Panc1 (cell line): ENCODE data around the gene CRB2. TPM values are rescaled to one million over a fixed set of nuclear protein-coding genes. Genes with fewer than 3 reads are reported as not detected.

Experiments used
- ATAC-seq: fragments of 200-7000 bp; cut with Tn5 transposase; 2 replicates; pipeline ENCODE4 v1.9.1; 2020; ENCODE audit warnings: mild to moderate bottlenecking, moderate library complexity
- BruUV-seq: library from RNA; stranded (reverse); fragments of 400-500 nt; replicated peaks from 2 replicates; lab custom pipeline; 2021; lab: Mats Ljungman, UMichigan
- CTCF ChIA-PET: fragments of 300-600 bp; sonication (Branson Sonifier 250); formaldehyde crosslinking; loops from one replicate; lab custom pipeline; 2022; ENCODE audit warnings: antibody characterized with exemption; lab: Charles Lee
- POLR2A ChIA-PET: fragments of 300-600 bp; sonication (Branson Sonifier 250); formaldehyde crosslinking; loops from one replicate; lab custom pipeline; 2022; ENCODE audit warnings: antibody characterized with exemption; lab: Charles Lee
- DNase-seq: peaks from one replicate; pipeline ENCODE4 v3.0.0-alpha.2; 2010; ENCODE audit warnings: low read depth, low spot score
- H3K27ac ChIP-seq: 2 replicates; pipeline ENCODE4 v1.5.1; 2011; ENCODE audit warnings: mild to moderate bottlenecking, low read length, inconsistent platforms
- H3K27me3 ChIP-seq: fragments of 200-500 bp; sonication (Bioruptor generic); 2 replicates; pipeline ENCODE4 v1.6.0; 2014; ENCODE audit warnings: low read length, inconsistent platforms; ENCODE audit not compliant: control insufficient read depth, insufficient read depth
- H3K36me3 ChIP-seq: fragments of 200-500 bp; sonication (Bioruptor generic); 2 replicates; pipeline ENCODE4 v1.5.1; 2014; ENCODE audit warnings: inconsistent platforms, mild to moderate bottlenecking, low read length, moderate library complexity; ENCODE audit not compliant: control insufficient read depth, insufficient read depth
- H3K4me1 ChIP-seq: 2 replicates; pipeline ENCODE4 v1.5.1; 2011; ENCODE audit warnings: inconsistent platforms, mild to moderate bottlenecking, low read length, moderate library complexity; ENCODE audit not compliant: control insufficient read depth, insufficient read depth
- H3K4me3 ChIP-seq, 2 experiments: 2 replicates each; pipeline ENCODE4 v1.5.1; 2011 to 2012; ENCODE audit warnings: low read depth in 2 of 2, low read length in 2 of 2, mild to moderate bottlenecking in 2 of 2, inconsistent platforms in 1 of 2, moderate library complexity in 1 of 2
- H3K9me3 ChIP-seq: fragments of 200-500 bp; sonication (Bioruptor generic); 2 replicates; pipeline ENCODE4 v1.5.1; 2014; ENCODE audit warnings: low read depth, mild to moderate bottlenecking, inconsistent platforms, low read length, moderate library complexity; ENCODE audit not compliant: control insufficient read depth, insufficient read depth
- CTCF ChIP-seq: fragments of 450-650 bp; IDR thresholded peaks from 2 replicates; pipeline ENCODE4 v1.5.1; 2017; ENCODE audit warnings: mild to moderate bottlenecking
- POLR2AphosphoS5 ChIP-seq: IDR thresholded peaks from 2 replicates; pipeline ENCODE4 v1.6.1; 2012; ENCODE audit warnings: mild to moderate bottlenecking, low read depth, low read length, moderate library complexity
- REST ChIP-seq, 2 experiments: IDR thresholded peaks; 2 replicates each; pipeline ENCODE4 v1.6.1; 2011 to 2012; ENCODE audit warnings: low read depth in 2 of 2, control low read depth in 1 of 2, low read length in 1 of 2, mild to moderate bottlenecking in 1 of 2, moderate library complexity in 1 of 2; ENCODE audit not compliant: insufficient read depth in 1 of 2
- SIN3A ChIP-seq: IDR thresholded peaks from 2 replicates; pipeline ENCODE4 v1.6.1; 2012; ENCODE audit warnings: low read depth, mild to moderate bottlenecking, low read length, moderate library complexity, borderline replicate concordance; ENCODE audit not compliant: insufficient read depth
- TCF7L2 ChIP-seq: IDR thresholded peaks from 2 replicates; pipeline ENCODE4 v1.6.1; 2011; ENCODE audit warnings: mild to moderate bottlenecking, low read depth, low read length, inconsistent platforms
- in situ Hi-C: cut with HindIII; loops from 2 replicates; pipeline ENCODE4 v1.10.0; 2016; ENCODE audit warnings: low sequenced_read_pairs, low pct_unique_long_range_greater_than_20kb
- intact Hi-C: fragments of 100-400 bp; cut with micrococcal nuclease; formaldehyde crosslinking; loops from one replicate; pipeline ENCODE4 v1.10.0; 2022; ENCODE audit not compliant: unreplicated experiment
- total RNA-seq: library from RNA; stranded (reverse); gene quantifications from one replicate; pipeline ENCODE4 v1.2.1, GENCODE V29; 2021; ENCODE audit not compliant: unreplicated experiment

The CRB2 gene
- total RNA-seq, 1 experiment from 2014 or later, result 0.05 TPM

GRCh38 chr9:123360161-123361085, 4.4 kb downstream of the CRB2 start:
- POLR2A ChIA-PET, result no interaction called here
- in situ Hi-C loops, result no loop called here
- BruUV-seq, result no TSS peak

More at GRCh38 chr9:123360161-123361085, 4.4 kb downstream of the CRB2 start:
- DNase-seq (no peak), ATAC-seq (no peak)
- no peaks in the 10 kb centered on the region for H3K27me3 ChIP-seq
- intact Hi-C loops, result no loop called here
- H3K4me1 ChIP-seq, result 0 out of 2 replicates have a peak, but pooled peaks cover 4% of the 10 kb centered on the region
- no peaks in the 10 kb centered on the region for H3K9me3 ChIP-seq
- H3K36me3 ChIP-seq, result no peaks in the 10 kb centered on the region
- no peak overlapping the region for H3K27ac ChIP-seq
- CTCF ChIA-PET, result no interaction called here
- TF ChIP-seq TCF7L2, result no peak
- TF ChIP-seq REST (IDR thresholded peaks at IDR 0.05; ENCODE audit: insufficient read depth in 1 of 2, low read depth in 2 of 2, low read length in 1 of 2), result no peak
- TF ChIP-seq POLR2AphosphoS5, result no peak
- TF ChIP-seq SIN3A, result no peak
- no peak for TF ChIP-seq CTCF
- H3K4me3 ChIP-seq, result no peak overlapping the region
